Measurements from ENCODE around the gene SRRT.

The SRRT gene

DNA sequence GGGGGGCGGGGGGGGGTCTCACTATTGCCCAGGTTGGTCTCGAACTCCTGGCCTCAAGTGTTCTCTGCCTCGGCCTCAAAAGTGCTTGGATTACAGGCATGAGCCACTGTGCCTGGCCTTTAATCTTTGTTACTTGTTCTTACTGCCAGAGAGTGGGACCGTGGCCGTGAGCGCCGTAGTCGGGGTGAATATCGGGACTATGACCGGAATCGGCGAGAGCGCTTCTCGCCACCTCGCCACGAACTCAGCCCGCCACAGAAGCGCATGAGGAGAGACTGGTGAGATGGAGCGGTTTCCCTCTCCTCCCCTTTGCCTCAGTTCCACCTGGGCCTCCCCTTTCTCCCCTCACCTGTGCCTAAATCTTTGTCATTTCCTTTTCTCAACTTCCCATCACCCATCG lies 6.2 kb downstream of the SRRT start:
- TF ChIP-seq GATA3 (IDR thresholded peaks at IDR 0.05; ENCODE audit: low read depth, low read length) (no peak), GATA2 (IDR thresholded peaks at IDR 0.05; ENCODE audit: low read depth, low read length) (no peak)

DNA sequence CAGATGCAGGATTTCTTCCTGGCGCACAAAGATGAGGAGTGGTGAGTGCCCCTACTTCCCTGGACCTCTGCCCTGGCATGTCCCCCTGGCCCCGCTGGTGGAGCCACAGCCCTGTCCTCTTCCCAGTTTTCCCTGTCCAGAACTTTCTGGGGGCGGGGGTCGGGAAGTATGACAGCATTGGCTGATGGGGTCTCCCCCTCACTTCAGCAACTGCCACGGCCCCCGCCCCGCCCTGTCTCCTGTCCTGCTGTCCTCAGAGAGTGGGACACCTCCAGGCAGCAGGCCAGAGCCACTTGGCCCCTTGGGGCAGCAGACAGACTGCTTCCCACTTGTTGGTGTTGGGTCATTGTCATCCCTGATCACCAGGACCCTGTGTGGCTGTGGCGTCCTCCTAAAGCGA lies 7.3 kb downstream of the SRRT start:
- no peak for TF ChIP-seq GATA2 (IDR thresholded peaks at IDR 0.05; ENCODE audit: low read depth, low read length)
- TF ChIP-seq GATA3 (IDR thresholded peaks at IDR 0.05; ENCODE audit: low read depth, low read length) = no peak

DNA sequence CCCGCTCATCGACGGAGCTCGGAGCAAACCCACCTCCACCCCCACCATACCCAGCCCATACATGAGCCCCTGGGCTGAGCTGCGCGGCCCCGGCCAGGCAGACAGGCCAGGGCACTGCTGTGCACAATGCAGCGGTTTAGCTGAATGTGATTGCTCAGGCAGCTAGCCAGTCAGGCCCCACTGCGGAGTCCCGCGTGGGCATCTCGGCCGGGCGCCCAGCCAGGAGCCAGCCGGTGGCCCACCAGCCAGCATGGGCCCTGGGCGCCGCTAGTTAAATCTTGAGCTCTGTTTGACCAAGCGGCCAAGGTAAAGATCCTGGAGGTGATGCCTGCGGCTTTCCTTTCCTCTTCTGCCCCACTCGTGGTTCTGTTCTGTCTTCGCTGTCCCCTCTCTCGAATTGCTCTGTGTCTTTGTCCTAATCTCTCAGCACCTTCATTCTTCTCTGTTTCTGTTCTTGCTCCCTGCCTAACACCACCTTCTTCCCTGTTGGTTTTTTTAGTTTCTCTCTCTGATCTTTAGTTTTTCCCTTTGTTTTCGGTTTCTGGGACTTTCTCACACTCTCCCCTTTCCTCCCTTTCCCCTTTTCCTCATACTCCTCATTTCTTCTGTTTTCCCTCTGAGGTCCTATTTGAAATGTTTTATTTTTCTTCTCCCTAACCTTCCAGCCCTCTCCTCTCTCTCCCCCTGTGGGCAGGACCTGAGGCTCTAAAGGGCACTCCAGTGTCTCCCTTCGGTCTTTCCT lies 8.1 kb downstream of the SRRT start:
- TF ChIP-seq GATA2 (IDR thresholded peaks at IDR 0.05; ENCODE audit: low read depth, low read length) (no peak), GATA3 (IDR thresholded peaks at IDR 0.05; ENCODE audit: low read depth, low read length) (no peak)

DNA sequence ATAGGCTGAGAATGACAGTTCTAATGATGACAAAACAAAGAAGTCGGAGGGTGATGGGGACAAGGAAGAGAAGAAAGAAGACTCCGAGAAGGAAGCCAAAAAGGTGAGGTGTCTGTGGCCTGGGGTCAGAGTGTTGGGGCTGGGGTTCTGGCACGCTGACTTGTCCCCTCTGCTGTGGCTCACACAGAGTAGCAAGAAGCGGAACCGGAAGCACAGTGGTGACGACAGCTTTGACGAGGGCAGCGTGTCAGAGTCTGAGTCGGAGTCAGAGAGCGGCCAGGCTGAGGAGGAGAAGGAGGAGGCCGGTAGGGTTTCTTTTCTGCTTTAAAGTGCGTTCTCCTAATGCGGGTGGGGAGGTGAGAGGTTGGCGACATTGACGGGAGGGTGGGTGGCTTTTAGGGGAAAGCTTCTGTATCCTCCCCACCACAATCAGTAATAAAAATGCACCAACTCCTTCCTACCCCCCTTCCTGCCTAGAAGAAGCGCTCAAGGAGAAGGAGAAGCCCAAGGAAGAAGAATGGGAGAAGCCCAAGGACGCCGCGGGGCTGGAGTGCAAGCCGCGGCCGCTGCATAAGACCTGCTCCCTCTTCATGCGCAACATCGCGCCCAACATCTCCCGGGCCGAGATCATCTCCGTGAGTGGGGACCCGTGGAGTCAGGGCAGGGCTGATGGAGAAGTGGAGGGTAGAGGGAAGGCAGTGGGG lies 10.0 kb downstream of the SRRT start:
- no peak for TF ChIP-seq GATA3 (IDR thresholded peaks at IDR 0.05; ENCODE audit: low read depth, low read length)
- TF ChIP-seq GATA2 (IDR thresholded peaks at IDR 0.05; ENCODE audit: low read depth, low read length) = no peak

DNA sequence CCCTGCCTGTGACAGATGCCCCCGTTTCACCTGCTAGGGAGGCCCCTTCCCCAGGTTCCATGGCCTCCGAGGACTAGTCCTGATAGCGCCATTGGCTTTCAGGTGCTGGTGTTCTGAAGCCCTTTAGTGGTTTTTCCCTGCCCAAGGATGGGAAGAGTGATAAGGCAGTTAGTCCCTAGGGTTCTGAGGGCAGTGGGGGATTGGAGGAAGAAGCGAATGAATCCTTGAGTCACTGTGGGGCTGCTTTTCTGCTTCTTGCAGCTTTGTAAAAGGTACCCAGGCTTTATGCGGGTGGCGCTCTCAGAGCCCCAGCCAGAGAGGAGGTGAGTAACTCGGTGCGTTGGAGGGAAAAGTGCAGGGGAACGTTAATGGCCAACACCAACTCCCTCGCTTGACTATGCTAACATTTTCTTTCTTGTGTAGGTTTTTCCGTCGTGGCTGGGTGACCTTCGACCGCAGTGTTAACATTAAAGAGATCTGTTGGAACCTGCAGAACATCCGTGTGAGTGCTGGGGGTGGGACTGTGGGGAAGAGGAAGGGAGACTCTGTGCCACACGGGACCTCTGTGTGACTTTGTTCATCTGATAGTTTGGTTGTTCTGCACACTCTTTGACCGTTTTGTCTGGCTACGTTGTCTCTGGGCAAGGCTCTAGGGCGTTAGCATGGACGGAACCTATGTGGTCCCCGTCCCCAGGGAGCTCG lies 10.7 kb downstream of the SRRT start:
- no peak for TF ChIP-seq GATA3 (IDR thresholded peaks at IDR 0.05; ENCODE audit: low read depth, low read length)
- no peak for TF ChIP-seq GATA2 (IDR thresholded peaks at IDR 0.05; ENCODE audit: low read depth, low read length)

DNA sequence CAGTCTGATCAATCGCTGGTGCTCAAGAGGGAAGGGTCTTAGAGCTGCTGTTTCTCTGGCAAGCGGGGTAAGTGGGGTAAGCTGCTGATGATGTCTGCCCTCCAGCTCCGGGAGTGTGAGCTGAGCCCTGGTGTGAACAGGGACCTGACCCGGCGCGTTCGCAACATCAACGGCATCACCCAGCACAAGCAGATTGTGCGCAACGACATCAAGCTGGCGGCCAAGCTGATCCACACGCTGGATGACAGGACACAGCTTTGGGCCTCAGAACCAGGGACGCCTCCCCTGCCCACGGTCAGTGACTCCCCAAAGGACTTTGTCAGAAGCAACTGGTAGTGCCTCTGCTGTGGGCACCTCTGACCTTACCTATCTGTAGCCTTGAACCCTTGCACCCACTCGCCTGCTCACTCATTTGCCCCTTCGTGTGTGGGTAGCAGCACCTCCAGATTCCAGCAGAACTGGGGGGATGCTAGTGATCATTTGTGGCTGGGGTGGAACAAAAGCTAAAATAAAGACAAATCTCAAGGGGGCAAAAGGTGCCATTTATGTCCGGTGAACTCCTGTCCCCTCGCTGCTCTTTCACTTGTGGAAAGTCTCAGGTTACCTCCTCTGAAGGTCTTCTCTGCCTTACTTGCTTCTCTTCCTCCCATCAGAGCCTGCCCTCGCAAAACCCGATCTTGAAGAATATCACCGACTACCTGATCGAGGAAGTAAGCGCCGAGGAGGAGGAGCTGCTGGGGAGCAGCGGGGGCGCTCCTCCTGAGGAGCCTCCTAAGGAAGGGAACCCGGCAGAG lies 11.4 kb downstream of the SRRT start:
- TF ChIP-seq GATA3 (IDR thresholded peaks at IDR 0.05; ENCODE audit: low read depth, low read length) (no peak), GATA2 (IDR thresholded peaks at IDR 0.05; ENCODE audit: low read depth, low read length) (no peak)

DNA sequence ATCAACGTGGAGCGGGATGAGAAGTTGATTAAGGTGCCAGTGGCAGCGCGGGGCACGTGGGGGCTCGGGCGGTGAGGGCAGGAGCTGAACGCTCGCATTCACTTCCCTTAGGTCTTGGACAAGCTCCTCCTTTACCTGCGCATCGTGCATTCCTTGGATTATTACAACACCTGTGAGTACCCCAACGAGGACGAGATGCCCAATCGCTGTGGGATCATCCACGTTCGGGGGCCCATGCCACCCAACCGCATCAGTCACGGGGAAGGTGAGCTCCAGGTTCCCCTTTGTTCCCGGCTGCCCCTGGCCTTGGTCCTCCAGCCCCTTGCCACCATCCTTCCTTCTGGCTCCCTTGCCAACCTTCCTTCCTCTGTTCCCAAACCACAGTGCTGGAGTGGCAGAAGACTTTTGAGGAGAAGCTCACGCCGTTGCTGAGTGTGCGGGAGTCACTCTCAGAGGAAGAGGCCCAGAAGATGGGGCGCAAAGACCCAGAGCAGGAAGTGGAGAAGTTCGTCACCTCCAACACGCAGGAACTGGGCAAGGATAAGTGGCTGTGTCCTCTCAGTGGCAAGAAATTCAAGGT lies 12.1 kb downstream of the SRRT start:
- no peak for TF ChIP-seq GATA2 (IDR thresholded peaks at IDR 0.05; ENCODE audit: low read depth, low read length)
- no peak for TF ChIP-seq GATA3 (IDR thresholded peaks at IDR 0.05; ENCODE audit: low read depth, low read length)

DNA sequence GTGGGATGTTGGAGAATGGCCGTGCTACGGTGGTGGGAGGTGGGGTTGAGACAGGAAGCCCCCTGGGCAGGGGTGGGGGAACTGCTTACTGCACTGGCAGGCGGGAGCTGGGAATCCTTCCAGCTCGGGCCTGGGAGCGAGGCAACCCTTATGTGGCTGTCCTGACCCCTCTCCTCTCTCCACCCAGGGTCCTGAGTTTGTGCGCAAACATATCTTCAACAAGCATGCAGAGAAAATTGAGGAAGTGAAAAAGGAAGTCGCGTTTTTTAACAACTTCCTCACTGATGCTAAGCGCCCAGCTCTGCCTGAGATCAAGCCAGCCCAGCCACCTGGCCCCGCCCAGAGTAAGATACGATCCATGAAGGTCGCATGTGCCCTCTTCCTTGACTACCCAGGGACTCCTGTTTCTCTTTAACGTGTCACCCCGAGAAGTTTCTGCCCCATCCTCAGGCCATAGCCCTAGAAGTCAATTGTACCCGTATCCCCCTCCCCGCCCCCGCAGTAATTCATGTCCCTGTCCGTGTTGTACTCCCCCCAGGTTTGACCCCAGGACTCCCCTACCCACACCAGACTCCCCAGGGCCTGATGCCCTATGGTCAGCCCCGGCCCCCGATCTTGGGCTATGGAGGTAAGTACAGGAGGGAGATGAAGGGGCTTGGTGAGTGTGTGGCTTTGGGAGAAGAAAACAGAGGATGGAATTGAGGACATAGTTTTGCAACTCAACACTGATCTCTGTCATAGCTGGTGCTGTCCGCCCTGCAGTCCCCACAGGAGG lies 12.8 kb downstream of the SRRT start:
- no peak for TF ChIP-seq GATA3 (IDR thresholded peaks at IDR 0.05; ENCODE audit: low read depth, low read length)
- no peak for TF ChIP-seq GATA2 (IDR thresholded peaks at IDR 0.05; ENCODE audit: low read depth, low read length)

DNA sequence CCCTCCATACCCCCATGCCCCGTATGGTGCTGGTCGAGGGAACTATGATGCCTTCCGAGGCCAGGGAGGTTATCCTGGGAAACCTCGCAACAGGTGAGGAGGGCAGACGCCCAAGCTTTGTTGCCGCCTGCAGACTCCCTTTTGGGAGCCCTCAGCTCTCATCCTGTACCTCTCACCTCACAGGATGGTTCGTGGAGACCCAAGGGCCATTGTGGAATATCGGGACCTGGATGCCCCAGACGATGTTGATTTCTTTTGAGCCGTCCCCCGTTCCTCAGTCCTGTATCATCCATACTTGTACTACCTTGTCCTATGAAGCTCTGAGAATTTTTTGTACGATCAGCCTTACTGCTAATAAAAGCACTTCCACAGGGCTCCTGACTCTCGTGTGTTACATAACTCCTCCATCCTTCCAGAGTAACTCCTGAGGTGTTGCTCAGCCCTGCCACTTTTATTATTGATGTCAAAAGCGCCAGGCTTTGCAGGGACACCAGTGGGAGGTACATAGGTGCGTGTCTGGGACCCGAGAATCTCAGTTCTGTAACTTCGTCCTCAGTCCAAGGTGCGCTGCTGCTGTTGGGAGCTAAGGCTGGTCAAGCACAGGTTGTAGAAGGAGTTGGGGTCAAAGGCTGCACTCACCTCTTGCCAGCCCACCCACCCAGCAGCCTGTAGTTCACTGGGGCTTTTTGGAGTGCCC lies 13.5 kb downstream of the SRRT start:
- no peak for TF ChIP-seq GATA3 (IDR thresholded peaks at IDR 0.05; ENCODE audit: low read depth, low read length)
- no peak for TF ChIP-seq GATA2 (IDR thresholded peaks at IDR 0.05; ENCODE audit: low read depth, low read length)

DNA sequence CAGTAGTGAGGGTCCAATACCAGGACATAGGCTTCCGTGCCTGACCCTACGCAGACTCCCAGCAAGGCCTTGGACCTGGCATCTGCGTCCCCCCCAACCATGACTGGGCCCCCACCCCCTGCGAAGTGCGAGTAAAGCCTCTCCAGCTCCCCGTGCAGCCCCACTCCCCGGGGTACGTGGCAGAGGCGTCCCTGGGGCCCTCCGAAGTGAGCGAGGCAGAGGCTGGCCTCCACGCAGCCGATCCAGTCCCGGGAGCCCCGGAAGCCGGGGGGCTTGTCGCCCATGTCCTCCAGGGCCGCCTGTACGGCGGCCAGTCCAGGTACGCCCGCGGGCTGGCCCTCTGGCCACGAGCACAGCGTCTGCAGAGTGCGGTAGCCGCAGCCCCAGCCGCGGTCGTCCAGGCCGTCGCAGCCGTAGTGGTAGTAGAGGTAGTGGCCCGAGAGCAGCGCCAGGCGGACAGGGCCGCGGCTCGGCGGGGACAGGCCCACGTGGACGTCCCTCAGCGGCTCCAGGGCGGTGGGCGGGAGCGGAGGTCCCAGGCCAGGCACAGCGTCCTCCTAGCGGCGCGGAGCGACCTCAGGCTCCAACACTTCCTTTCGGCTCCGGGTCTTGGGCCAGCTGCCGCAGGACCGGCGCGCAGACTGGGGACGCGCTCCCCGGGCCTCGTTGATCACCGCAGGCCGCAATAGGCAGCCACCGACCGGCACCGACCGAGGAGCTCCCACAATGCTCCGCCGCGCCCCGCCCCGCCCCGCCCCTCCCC lies 14.3 kb downstream of the SRRT start, which contains the start of gene UFSP1:
Gene UFSP1 (minus strand): TSS at position 728 of the 763 bp plus-strand sequence. CDS start 444 bp downstream, at position 284.
- TF ChIP-seq GATA2 (IDR thresholded peaks at IDR 0.05; ENCODE audit: low read depth, low read length) = no peak
- no peak for TF ChIP-seq GATA3 (IDR thresholded peaks at IDR 0.05; ENCODE audit: low read depth, low read length)

DNA sequence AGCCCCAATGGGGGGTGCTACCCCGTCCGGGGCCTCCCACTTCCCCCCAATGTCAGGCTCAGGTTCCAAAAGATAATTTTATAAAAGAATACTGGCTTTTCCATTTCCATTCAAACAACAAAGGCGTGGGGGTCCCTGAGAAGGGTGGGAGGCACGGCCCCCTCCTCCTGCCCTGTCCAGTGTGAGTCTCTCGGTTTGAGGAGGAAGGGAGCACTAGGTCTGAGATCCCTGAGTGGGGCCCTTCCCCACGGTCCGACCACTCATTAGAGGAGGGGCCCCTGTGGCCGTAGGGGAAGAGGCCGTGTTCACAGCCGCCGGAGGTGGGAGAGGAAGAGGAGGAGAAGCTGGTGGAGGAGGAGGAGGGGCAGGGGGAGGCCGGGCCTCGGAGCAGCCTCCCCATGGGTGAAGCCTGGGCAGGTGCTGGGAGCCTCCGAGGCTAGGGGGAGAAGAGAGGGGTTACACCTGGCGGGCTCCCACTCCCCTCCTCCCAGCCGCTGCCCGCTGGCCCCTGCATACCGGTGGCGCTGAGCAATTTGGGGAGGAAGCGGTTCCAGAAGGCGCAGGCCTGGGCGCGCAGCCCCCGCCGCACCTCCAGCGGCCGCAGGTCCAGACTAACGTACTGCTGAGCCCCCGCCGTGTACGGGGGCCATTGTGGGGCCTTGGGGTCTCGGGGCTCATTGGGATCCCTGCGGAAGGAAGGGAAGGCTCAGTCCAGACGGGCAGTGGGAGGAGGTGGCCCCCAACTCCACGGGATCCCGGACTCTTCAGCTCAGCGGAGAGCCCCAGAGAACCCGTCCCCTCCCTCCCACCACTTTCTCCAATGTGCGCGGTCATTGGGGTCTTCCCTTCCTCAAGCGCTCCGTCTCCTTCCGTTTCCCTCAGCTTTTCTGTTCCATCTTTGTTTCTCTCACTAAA lies 16.0 kb downstream of the SRRT start:
- TF ChIP-seq GATA2 (IDR thresholded peaks at IDR 0.05; ENCODE audit: low read depth, low read length) = no peak
- no peak for TF ChIP-seq GATA3 (IDR thresholded peaks at IDR 0.05; ENCODE audit: low read depth, low read length)
